ENCODE results near the gene KIR2DL3. TPM values are rescaled to one million over a fixed set of nuclear protein-coding genes. Genes with fewer than 3 reads are reported as not detected.
A peak's percentile ranks its signal among the peaks of the same experiment; 100 is the strongest.
"Not testable (repeated sequence)": the region's sequence is repeated elsewhere in the genome, so short reads cannot be mapped to it uniquely, and the experiment has no call there.

KIR2DL3 gene
- total RNA-seq, 1 experiment from 2014 or later, result not detected

GRCh38 chr19:54741950-54742349 lies 3.6 kb downstream of the KIR2DL3 start:
- DNase-seq (ENCODE audit: low read depth), result not testable (repeated sequence)

GRCh38 chr19:54744080-54744479 lies 5.8 kb downstream of the KIR2DL3 start:
- DNase-seq (ENCODE audit: low read depth), result not testable (repeated sequence)

GRCh38 chr19:54747614-54748322 lies 9.5 kb downstream of the KIR2DL3 start:
- peak; percentile 18 for DNase-seq (ENCODE audit: low read depth)

- DNase-seq (ENCODE audit: low read depth), result not testable (repeated sequence)
These were observed 12.0 kb downstream of the KIR2DL3 start for GRCh38 chr19:54750276-54750675.

- DNase-seq (ENCODE audit: low read depth), result not testable (repeated sequence)
These were observed 18.1 kb downstream of the KIR2DL3 start for GRCh38 chr19:54756204-54757110.

GRCh38 chr19:54758577-54758976 lies 20.3 kb downstream of the KIR2DL3 start:
- DNase-seq (ENCODE audit: low read depth), result not testable (repeated sequence)

GRCh38 chr19:54764219-54764618 lies 25.9 kb downstream of the KIR2DL3 start:
- DNase-seq (ENCODE audit: low read depth), result not testable (repeated sequence)

GRCh38 chr19:54766464-54766863 lies 28.2 kb downstream of the KIR2DL3 start:
- DNase-seq (ENCODE audit: low read depth), result not testable (repeated sequence)

- not testable (repeated sequence) for DNase-seq (ENCODE audit: low read depth)
These were observed 31.3 kb downstream of the KIR2DL3 start, which contains the start of gene KIR2DL1 for GRCh38 chr19:54769646-54770045. Gene KIR2DL1, plus strand, starts transcription at chr19:54769793. Its CDS starts 58 bp downstream, at chr19:54769851.

GRCh38 chr19:54770511-54770910 lies 32.2 kb downstream of the KIR2DL3 start:
- DNase-seq (ENCODE audit: low read depth), result not testable (repeated sequence)

GRCh38 chr19:54771018-54771960 lies 33.0 kb downstream of the KIR2DL3 start:
- DNase-seq (ENCODE audit: low read depth), result peak; percentile 75

GRCh38 chr19:54772666-54773065 lies 34.4 kb downstream of the KIR2DL3 start:
- DNase-seq (ENCODE audit: low read depth), result not testable (repeated sequence)

- DNase-seq (ENCODE audit: low read depth), result not testable (repeated sequence)
These were observed 36.9 kb downstream of the KIR2DL3 start for GRCh38 chr19:54775095-54775815.

- DNase-seq (ENCODE audit: low read depth), result not testable (repeated sequence)
These were observed 37.5 kb downstream of the KIR2DL3 start for GRCh38 chr19:54775830-54776229.

GRCh38 chr19:54777851-54778250 lies 39.5 kb downstream of the KIR2DL3 start:
- not testable (repeated sequence) for DNase-seq (ENCODE audit: low read depth)

GRCh38 chr19:54778896-54779295 lies 40.6 kb downstream of the KIR2DL3 start:
- not testable (repeated sequence) for DNase-seq (ENCODE audit: low read depth)

- DNase-seq (ENCODE audit: low read depth), result not testable (repeated sequence)
These were observed 44.6 kb downstream of the KIR2DL3 start for GRCh38 chr19:54782916-54783315.

GRCh38 chr19:54786091-54786723 lies 47.9 kb downstream of the KIR2DL3 start:
- DNase-seq (ENCODE audit: low read depth), result not testable (repeated sequence)

GRCh38 chr19:54788154-54788553 lies 49.8 kb downstream of the KIR2DL3 start:
- DNase-seq (ENCODE audit: low read depth), result not testable (repeated sequence)

GRCh38 chr19:54790711-54791110 lies 52.4 kb downstream of the KIR2DL3 start:
- no peak for DNase-seq (ENCODE audit: low read depth)
